ENCODE results near the gene NUDC.

NUDC gene

DNA sequence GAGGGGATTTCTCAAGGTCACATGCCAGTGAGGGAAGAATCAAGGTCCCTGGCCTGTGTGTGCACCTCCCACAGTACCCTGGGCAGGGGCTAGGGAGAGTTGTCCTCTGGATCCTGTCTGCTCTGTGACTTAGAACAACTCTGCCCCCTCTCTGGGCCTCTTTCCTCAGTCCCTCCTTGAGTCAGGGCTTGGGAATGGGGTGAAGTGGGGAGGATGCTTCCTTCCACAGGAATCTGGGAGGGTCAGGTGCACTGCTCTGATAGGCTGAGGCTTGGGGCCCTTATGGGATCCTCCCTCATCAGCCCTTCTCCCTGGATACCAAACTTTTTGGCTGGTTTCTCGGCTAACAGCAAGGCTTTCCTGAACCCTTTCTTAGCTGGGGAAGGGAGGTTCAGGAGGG is 74.5 kb downstream of the NUDC start:
- no peak for ATAC-seq
- TF ChIP-seq GLIS3 (CRISPR knock-in tag; IDR thresholded peaks at IDR 0.05) (no peak), CSDC2 (CRISPR knock-in tag; IDR thresholded peaks at IDR 0.05) (no peak)

Data from SK-N-SH treated with all-trans-retinoic acid at 6 μM for 48 hours (cell line).